Natural killer cell (primary cell): Measurements from ENCODE around the gene TSHZ3. TPM values are rescaled to one million over a fixed set of nuclear protein-coding genes. Genes with fewer than 3 reads are reported as not detected.

ENCODE experiments used
- ATAC-seq, 3 donors: fragments of 150-1000 bp in 2 of 3; fragments of 200-7000 bp in 1 of 3; cut with Tn5 transposase; 1 replicate in 1 of 3; 2 replicates in 2 of 3; pipeline ENCODE4 v1.10.0; 2021; ENCODE audit warnings: mild to moderate bottlenecking in 2 of 3, moderate library complexity in 2 of 3
- DNase-seq, 2 donors: peaks; one replicate each; pipeline versions ENCODE4 v3.0.0 to v3.0.0-alpha.2; 2013 to 2021; ENCODE audit warnings: mixed read lengths in 1 of 2
- H3K27ac ChIP-seq: one replicate; pipeline ENCODE4 v1.5.1; 2013; ENCODE audit warnings: mild to moderate bottlenecking, low read length
- H3K27me3 ChIP-seq: one replicate; pipeline ENCODE4 v1.6.1; 2013; ENCODE audit warnings: low read length; ENCODE audit not compliant: control insufficient read depth, insufficient read depth
- H3K36me3 ChIP-seq: one replicate; pipeline ENCODE4 v1.6.1; 2013; ENCODE audit warnings: low read length; ENCODE audit not compliant: control insufficient read depth, insufficient read depth
- H3K4me1 ChIP-seq: one replicate; pipeline ENCODE4 v1.6.1; 2013; ENCODE audit warnings: low read length; ENCODE audit not compliant: control insufficient read depth, insufficient read depth
- H3K4me3 ChIP-seq: one replicate; pipeline ENCODE4 v1.5.1; 2013; ENCODE audit warnings: low read length
- H3K9me3 ChIP-seq: one replicate; pipeline ENCODE4 v1.6.1; 2013; ENCODE audit warnings: low read length; ENCODE audit not compliant: control insufficient read depth, insufficient read depth
- H3K27ac Mint-ChIP-seq, 2 donors: one replicate each; pipeline ENCODE4 v1.8.0; 2022; ENCODE audit warnings: mild to moderate bottlenecking in 2 of 2, mixed read lengths in 2 of 2, moderate library complexity in 1 of 2
- H3K27me3 Mint-ChIP-seq, 2 donors: one replicate each; pipeline ENCODE4 v1.8.0; 2022; ENCODE audit warnings: low read depth in 2 of 2, mixed read lengths in 2 of 2
- H3K36me3 Mint-ChIP-seq: one replicate; pipeline ENCODE4 v1.8.0; 2022; ENCODE audit warnings: mixed read lengths
- H3K4me1 Mint-ChIP-seq, 2 donors: one replicate each; pipeline ENCODE4 v1.8.0; 2022; ENCODE audit warnings: mixed read lengths in 2 of 2
- H3K4me3 Mint-ChIP-seq: one replicate; pipeline ENCODE4 v1.8.0; 2022; ENCODE audit warnings: mild to moderate bottlenecking, moderate library complexity, mixed read lengths
- H3K9me3 Mint-ChIP-seq, 2 donors: one replicate each; pipeline ENCODE4 v1.8.0; 2022; ENCODE audit warnings: mixed read lengths in 2 of 2
- WGBS: methylation state at CpG from one replicate; pipeline ENCODE4 v1.1.7; 2013; ENCODE audit warnings: missing lambda C conversion rate; ENCODE audit not compliant: insufficient coverage; 5-methylcytosine and 5-hydroxymethylcytosine counted together
- intact Hi-C: fragments of 100-400 bp; cut with micrococcal nuclease; formaldehyde crosslinking; loops from one replicate; pipeline ENCODE4 v1.14.2; 2022
- total RNA-seq, 4 donors: library from RNA; stranded (reverse); fragments of 120-200 nt in 1 of 4; gene quantifications; one replicate each; pipeline versions ENCODE4 v1.2.3 to v1.2.4, GENCODE V29; 2013 to 2022
- TF ChIP-seq, protein P1 (sequence below): fragments of 200-600 bp; IDR thresholded peaks from one replicate; pipeline ENCODE4 v1.8.0; 2022; ENCODE audit warnings: antibody characterized with exemption

TSHZ3 gene
- total RNA-seq, 3 donors from 2014 or later (not counting 1 experiment from before 2014, with no cell fraction given): 5.3 to 8.1 (median 6.2) TPM

DNA sequence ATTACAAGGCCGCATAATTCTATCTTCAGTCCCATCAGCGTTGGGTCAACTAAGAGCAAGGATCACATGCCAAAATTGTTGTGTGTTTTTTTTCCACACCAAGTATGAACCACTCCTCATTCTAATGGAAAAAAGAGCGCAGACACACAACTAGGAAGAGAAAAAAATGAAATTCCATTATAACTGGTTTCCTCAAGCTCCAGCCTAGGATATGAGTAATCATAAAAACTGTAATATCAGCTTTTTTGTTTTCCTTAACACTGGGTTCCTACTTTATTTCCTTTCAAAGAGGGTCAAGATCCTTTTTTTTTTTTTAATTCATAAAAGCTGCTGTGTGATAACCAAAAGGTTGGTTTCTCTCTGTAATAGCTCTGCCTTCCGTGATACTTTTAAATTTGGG, 19.4 kb downstream of the TSHZ3 start:
- H3K4me1 ChIP-seq: no peaks in the 10 kb centered on the region
- H3K36me3 Mint-ChIP-seq: no peaks in the 10 kb centered on the region
- H3K4me3 ChIP-seq: no peak overlapping the region
- TF ChIP-seq, protein P1, sequence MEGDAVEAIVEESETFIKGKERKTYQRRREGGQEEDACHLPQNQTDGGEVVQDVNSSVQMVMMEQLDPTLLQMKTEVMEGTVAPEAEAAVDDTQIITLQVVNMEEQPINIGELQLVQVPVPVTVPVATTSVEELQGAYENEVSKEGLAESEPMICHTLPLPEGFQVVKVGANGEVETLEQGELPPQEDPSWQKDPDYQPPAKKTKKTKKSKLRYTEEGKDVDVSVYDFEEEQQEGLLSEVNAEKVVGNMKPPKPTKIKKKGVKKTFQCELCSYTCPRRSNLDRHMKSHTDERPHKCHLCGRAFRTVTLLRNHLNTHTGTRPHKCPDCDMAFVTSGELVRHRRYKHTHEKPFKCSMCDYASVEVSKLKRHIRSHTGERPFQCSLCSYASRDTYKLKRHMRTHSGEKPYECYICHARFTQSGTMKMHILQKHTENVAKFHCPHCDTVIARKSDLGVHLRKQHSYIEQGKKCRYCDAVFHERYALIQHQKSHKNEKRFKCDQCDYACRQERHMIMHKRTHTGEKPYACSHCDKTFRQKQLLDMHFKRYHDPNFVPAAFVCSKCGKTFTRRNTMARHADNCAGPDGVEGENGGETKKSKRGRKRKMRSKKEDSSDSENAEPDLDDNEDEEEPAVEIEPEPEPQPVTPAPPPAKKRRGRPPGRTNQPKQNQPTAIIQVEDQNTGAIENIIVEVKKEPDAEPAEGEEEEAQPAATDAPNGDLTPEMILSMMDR: no peak
- DNase-seq (no peak), ATAC-seq (no peak)
- peaks cover 0 to 2% of the 10 kb centered on the region in 2 donors for H3K27me3 Mint-ChIP-seq
- no peaks in the 10 kb centered on the region for H3K27me3 ChIP-seq
- WGBS: 90% methylated on average over 3 of the region's 4 CpGs
- intact Hi-C loops: no loop called here
- H3K9me3 ChIP-seq: no peaks in the 10 kb centered on the region
- no peaks in the 10 kb centered on the region for H3K36me3 ChIP-seq
- no peak overlapping the region for H3K27ac Mint-ChIP-seq
- peaks cover 7 to 15% of the 10 kb centered on the region in 2 donors for H3K4me1 Mint-ChIP-seq
- no peak overlapping the region for H3K4me3 Mint-ChIP-seq
- no peaks in the 10 kb centered on the region for H3K9me3 Mint-ChIP-seq
- H3K27ac ChIP-seq: no peak overlapping the region

DNA sequence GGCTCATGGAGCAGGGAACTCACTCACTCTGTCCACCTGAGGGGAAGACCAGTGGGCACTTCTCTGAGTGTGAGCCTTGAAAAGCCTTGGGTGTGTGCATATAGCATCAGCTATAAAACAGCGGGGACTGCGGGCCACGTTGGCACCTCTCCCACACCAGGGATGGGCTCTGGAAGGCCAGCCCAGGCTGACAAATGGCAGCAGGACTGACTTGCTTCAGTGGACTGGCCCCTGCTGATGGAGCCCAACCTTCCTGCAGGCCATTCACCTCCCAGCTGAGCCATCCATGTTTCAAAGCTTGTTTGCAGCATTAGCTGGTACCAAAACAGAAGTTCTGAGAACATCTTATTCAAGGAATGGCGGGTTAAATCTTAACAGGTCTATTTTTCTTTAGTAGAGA, 21.0 kb downstream of the TSHZ3 start:
- no peaks in the 10 kb centered on the region for H3K36me3 Mint-ChIP-seq
- Histone ChIP-seq H3K27me3 (no peaks in the 10 kb centered on the region), H3K36me3 (no peaks in the 10 kb centered on the region), H3K9me3 (no peaks in the 10 kb centered on the region), H3K4me1 (no peaks in the 10 kb centered on the region), H3K27ac (no peak overlapping the region), H3K4me3 (no peak overlapping the region)
- WGBS: 94% methylated on average over 3 of the region's 4 CpGs
- H3K27me3 Mint-ChIP-seq: no peaks in the 10 kb centered on the region
- TF ChIP-seq, protein P1: no peak
- no peak overlapping the region for H3K27ac Mint-ChIP-seq
- H3K4me3 Mint-ChIP-seq: no peak overlapping the region
- H3K9me3 Mint-ChIP-seq: no peaks in the 10 kb centered on the region
- DNase-seq (no peak), ATAC-seq (no peak)
- peaks cover 7 to 15% of the 10 kb centered on the region in 2 donors for H3K4me1 Mint-ChIP-seq
- intact Hi-C loops: no loop called here

DNA sequence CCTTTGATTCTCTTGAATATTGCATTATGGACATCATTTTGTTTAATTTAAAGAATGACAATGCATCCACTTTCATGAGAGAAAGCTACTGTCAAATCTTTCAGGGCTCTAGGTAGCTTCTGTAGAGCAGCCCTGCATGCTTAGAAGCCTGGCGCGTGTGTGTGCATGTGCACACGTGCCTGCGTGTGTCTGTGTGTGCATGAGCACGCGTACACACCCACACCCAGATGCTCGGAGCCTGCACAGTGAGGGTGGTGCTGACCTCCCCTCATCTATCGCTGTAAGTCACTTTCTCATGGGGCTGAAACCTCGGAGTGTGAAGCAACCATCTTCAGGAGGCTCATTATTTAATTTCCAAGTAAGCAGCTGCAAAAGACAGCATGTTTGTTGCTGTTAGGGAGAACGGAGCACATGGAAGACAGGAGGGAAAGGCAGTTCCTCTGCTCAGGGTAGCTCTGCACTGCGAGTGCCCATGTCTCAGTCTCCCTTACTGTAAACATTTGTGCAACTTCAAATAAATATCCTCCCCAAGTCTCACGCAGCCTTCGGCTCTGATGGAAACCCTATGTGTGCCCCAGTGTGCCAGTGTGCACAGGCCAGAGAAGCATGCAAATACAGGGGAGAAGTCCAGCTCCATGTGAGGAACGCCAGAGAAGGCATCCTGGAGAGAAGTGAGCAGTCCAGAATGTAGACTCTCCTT, 22.8 kb downstream of the TSHZ3 start:
- Histone ChIP-seq H3K9me3 (no peaks in the 10 kb centered on the region), H3K4me3 (no peak overlapping the region), H3K36me3 (no peaks in the 10 kb centered on the region), H3K4me1 (no peaks in the 10 kb centered on the region), H3K27ac (no peak overlapping the region), H3K27me3 (no peaks in the 10 kb centered on the region)
- Mint-ChIP-seq H3K9me3 (no peaks in the 10 kb centered on the region), H3K27me3 (no peaks in the 10 kb centered on the region), H3K36me3 (no peaks in the 10 kb centered on the region), H3K4me3 (no peak overlapping the region), H3K27ac (no peak overlapping the region), H3K4me1 (peaks cover 7 to 15% of the 10 kb centered on the region in 2 donors)
- DNase-seq (no peak), ATAC-seq (no peak)
- intact Hi-C loops: no loop called here
- TF ChIP-seq, protein P1: no peak
- 92% methylated on average over 14 of the region's 14 CpGs for WGBS

DNA sequence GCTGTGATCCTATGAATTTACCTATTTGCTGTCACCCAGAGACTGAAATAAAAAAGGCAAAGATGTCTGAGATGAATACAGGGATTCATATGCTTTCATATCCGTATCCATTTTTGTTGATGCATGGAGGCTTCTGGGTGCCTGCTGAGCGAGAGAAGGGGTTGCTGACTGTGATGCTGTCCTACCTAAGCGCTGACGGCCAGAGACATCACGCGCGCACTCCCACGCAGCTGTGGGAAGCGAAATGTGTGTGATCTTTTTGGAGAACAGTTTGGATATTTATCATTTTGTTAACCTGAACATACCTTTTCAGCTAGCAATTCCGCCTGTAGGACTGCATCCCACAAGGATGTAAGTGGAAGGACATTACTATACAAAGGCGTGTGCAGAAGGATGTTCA, 23.9 kb downstream of the TSHZ3 start:
- H3K27ac Mint-ChIP-seq: no peak overlapping the region
- peaks cover 0 to 2% of the 10 kb centered on the region in 2 donors for H3K27me3 Mint-ChIP-seq
- TF ChIP-seq, protein P1: no peak
- intact Hi-C loops: no loop called here
- Histone ChIP-seq H3K27me3 (no peaks in the 10 kb centered on the region), H3K9me3 (no peaks in the 10 kb centered on the region), H3K4me1 (no peaks in the 10 kb centered on the region), H3K36me3 (no peaks in the 10 kb centered on the region), H3K27ac (no peak overlapping the region), H3K4me3 (no peak overlapping the region)
- 98% methylated on average over 11 of the region's 11 CpGs for WGBS
- peaks cover 8 to 15% of the 10 kb centered on the region in 2 donors for H3K4me1 Mint-ChIP-seq
- no peaks in the 10 kb centered on the region for H3K9me3 Mint-ChIP-seq
- ATAC-seq (no peak), DNase-seq (no peak)
- H3K36me3 Mint-ChIP-seq: no peaks in the 10 kb centered on the region
- no peak overlapping the region for H3K4me3 Mint-ChIP-seq
